SH-SY5Y (cell line): ENCODE measurements around the gene LRRN3.

ENCODE experiments used
- GATA2 ChIP-seq: IDR thresholded peaks from 2 replicates; pipeline ENCODE4 v1.6.1; 2011; ENCODE audit warnings: mild to moderate bottlenecking, low read depth, low read length
- GATA3 ChIP-seq: IDR thresholded peaks from 2 replicates; pipeline ENCODE4 v1.6.1; 2011; ENCODE audit warnings: low read depth, mild to moderate bottlenecking, low read length, moderate library complexity

DNA sequence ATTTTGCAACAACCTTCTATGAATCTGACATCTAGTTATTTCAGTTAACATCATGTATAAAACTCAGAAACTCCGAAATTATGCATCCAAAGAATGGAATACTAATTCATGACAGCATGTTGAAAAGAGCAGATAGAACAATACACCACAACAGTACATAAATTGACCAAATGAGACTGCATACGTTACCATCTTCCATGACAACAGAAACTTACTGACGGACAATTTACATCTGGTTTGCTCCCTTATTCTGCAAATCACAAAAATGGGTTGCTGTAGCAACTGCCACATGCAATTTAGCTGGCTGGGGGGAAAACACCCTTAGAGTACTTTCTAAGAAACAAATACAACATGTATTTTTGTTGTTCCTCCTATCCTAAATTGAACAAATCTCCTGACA is 14.3 kb downstream of the LRRN3 start:
- TF ChIP-seq GATA3 (no peak), GATA2 (no peak)
